Anterior cingulate cortex (tissue), 58 donors: Measurements from ENCODE around the gene STK11IP.

ENCODE experiments used
- DNase-seq, 58 donors: peaks; one replicate each; lab custom pipeline; 2025; lab: John Stamatoyannopoulos, UW

The STK11IP gene

GRCh38 chr2:219575566-219576504, 21.8 kb upstream of the STK11IP start:
- no peak for DNase-seq

GRCh38 chr2:219576505-219577388, 20.9 kb upstream of the STK11IP start:
- DNase-seq, result peak in 12 of 58 donors; percentile 2 to 43 (median 18)

DNA sequence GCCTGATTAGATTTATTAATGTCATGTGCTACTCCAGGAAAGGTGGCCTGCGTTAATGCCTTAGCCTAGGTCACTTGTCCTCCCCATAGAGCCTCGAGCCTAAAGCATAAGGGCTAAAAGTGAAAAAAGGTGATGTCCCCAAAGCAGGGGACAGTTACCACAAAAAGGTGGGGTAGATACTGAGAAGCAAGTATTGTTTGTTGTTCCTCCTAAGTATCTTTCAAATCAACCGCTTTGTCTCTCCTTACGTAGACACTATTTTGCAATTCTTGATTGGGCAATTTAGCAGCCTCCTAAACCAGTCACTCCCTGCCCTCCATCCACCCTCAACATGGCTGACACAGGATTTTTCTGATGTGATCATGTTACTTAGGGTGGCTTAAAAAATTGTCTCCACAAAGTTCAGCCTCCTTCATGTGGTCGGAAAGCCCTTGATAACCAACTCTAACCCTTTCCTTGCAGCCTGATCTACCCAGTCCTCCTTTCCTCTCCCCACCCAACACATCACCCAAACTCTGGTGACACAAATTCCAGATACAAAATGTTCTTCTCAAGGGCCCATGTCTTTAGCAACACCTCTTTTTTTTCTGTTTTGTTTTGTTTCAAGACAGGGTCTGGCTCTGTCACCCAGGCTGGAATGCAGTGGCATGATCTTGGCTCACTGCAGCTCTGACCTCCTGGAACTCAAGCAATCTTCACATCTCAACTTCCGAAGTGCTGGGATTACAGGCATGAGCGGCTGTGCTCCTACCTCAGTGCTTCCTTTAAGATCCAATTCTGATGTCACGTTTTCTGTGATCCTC, 18.6 kb upstream of the STK11IP start:
- no peak for DNase-seq

- no peak for DNase-seq
Observed at GRCh38 chr2:219581346-219581745, 16.3 kb upstream of the STK11IP start.

- DNase-seq, result no peak
Observed at GRCh38 chr2:219591091-219591490, 6.6 kb upstream of the STK11IP start.

DNA sequence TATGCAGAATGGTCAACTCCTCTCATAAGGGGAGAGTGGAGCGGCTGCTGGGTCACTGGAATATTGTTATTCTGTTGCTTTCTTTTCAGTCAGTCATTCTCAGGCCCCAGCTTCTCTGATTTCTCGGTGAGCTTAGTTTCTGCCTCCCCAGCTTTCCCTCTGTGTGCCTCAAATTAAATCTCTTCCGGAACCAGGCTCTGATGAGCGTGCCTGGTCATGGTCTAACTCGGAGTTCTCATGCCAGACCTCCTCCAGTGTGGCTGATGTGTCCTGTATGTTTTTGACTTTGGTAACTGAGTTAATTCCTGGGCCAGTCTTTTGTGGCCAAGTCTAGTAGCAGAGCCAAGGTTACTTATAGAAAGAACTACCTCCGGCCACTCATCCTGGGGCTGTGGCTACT, 4.9 kb upstream of the STK11IP start:
- no peak for DNase-seq

- DNase-seq, result no peak
Observed at GRCh38 chr2:219593154-219593553, 4.5 kb upstream of the STK11IP start.

DNA sequence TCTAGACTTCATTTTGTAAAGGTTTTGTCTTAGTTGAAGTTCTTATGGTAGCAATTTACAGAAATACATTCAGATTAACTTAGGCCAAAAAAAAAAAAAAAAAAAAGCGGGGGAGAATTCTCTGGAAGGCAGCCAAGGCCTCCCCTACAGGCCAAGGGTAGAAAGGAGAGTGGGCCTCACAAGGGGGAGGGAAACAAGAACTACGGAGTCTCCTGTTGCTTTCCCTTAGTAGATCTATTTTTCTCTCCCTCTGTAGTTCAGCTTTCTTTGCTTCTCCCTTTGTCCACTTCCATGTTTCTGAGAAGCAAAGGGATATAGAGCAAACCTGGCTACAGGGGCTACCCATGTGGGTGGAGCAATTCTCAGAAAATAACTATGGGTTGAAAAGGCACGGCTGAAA, 2.4 kb upstream of the STK11IP start:
- DNase-seq, result no peak

DNA sequence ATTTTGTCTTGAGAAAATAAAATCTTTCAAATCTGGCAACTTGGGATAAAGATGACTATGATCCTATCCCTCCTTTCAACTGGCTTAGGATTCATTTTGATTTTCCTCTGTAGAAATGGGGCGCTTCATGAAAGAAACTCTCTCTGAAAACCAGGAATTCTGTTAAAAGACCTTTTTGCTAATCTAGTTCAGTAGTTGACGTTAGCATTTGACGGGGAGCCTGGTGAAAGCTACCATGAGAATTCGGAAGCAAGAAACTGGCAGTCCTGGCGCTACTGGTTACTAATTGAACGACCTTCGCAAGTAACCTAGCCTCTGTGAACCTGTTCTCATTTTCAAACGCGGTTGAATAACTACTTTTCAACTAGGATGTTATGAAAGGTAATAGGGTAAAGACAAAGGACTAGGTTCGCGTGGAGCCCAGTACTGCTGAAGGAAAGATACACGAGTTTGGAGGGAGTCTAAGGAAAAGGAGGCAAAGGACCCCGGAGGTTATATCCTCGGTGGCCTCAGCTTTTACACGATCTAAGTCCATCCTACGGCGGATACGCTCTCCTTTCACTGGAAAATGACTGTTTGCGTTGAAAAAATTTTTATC, 604 bp upstream of the STK11IP start:
- DNase-seq, result peak in 4 of 58 donors; percentile 10 to 64 (median 46)

- no peak for DNase-seq
Observed at GRCh38 chr2:219598308-219599078, 836 bp downstream of the STK11IP start.

DNA sequence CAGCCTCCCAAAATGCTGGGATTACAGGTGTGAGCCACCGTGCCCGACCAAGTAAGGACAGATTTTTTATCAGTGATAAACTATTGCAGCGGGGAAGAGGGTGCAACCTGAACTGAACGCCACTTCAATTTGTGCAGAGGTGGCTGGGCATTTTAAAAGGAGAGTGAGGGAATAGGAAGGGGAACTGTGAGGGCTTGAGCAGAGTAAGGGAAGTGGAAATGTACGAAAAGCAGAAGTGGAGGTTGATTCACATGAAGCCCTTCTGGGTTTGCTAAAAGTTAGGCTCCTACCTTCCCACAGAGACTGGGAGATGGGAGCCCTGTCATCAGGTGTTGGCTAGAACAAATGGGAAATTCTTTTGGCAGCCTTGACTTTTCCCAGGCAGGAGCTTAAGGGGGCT, 6.1 kb downstream of the STK11IP start:
- DNase-seq, result no peak

GRCh38 chr2:219605607-219605954, 7.9 kb downstream of the STK11IP start:
- DNase-seq, result no peak

DNA sequence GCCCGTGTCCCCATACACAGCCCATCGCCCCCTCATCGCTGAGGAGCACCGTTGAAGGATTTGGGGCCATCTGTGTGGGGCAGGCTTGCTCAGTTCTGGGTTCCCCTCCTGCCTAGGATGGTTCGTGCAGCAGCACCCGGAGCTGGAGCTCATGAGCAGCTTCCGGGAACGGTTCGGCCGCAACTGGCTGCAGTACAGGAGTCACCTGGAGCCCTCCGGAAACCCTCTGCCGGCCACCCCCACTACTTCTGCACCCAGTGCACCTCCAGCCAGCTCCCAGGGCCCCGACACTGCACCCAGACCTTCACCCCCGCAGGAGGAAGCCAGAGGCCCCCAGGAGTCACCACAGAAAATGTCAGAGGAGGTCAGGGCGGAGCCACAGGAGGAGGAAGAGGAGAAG, 10.3 kb downstream of the STK11IP start:
- no peak for DNase-seq

GRCh38 chr2:219608399-219608964, 10.8 kb downstream of the STK11IP start:
- DNase-seq, result no peak

DNA sequence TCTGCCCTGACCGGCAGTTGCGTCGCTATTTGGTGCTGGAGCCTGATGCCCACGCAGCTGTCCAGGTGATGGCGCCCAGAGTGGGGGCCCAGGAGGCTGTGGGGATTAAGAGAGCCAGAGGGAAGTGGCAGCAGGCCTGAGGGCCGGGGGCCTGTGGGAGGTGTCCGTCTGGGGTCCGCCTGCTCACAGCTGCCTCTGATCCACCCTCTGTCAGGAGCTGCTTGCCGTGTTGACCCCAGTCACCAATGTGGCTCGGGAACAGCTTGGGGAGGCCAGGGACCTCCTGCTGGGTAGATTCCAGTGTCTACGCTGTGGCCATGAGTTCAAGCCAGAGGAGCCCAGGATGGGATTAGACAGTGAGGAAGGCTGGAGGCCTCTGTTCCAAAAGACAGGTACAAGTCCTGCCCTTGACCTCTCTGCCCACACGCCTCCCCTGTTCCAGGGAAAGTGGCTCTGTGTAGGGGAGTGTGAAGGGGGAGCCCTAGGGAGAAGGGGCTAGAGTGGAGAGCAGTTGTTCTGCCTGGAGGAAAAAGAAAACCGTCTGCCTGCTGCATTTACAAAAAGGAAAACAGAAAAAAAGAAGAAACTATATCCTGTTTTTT, 11.6 kb downstream of the STK11IP start:
- DNase-seq, result no peak

- no peak for DNase-seq
Observed at GRCh38 chr2:219611306-219611705, 13.6 kb downstream of the STK11IP start.

GRCh38 chr2:219611866-219612576, 14.4 kb downstream of the STK11IP start:
- DNase-seq, result no peak
